GM18508 (cell line): ENCODE results near the gene FFAR4.
"Not testable (repeated sequence)": the region's sequence is repeated elsewhere in the genome, so short reads cannot be mapped to it uniquely, and the experiment has no call there.

Experiments
- ATAC-seq: cut with Tn5 transposase; IDR thresholded peaks from one replicate; pipeline ENCODE4 v1.9.1; 2021; ENCODE audit warnings: moderate number of reproducible peaks; ENCODE audit not compliant: insufficient read depth, unreplicated experiment

Gene FFAR4

GRCh38 chr10:93566435-93567276, at the start of gene FFAR4:
TSS of gene FFAR4 (plus strand) at chr10:93566665. CDS start at chr10:93566721, 56 bp downstream.
- no peak for ATAC-seq

DNA sequence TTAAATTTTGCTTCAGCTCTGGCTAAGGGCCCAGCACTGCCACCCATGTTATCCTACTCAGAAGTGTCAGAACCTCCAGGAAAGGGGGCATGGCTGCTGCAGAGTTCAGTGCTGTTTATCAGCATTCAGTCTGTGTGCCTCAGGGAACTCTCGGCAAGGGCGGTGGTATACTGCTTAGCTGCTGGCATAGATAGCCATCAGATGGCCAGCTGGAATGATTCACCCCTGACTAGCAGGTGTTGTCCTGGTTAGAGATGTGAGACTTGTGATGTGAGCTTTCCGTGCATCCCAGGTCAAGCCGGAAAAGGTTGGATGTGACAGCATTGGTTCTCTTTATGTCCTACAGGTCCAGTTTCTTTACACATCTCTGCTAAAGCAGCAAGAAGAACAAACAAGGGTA, 47.9 kb upstream of the FFAR4 start:
- ATAC-seq: no peak

DNA sequence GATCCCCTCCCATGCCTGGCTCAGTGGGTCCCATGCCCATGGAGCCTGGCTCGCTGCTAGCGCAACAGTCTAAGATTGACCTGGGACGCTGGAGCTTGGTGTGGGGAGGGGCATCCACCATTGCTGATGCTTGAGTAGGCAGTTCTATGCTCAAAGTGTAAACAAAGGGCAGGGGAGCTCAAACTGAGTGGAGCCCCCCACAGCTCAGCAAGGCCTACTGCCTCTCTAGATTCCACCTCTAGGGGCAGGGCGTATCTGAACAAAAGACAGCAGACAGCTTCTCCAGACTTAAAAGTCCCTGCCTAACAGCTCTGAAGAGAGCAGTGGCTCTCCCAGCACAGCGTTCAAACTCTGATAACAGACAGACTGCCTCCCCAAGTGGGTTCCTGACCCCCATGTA, 31.2 kb upstream of the FFAR4 start:
- ATAC-seq: no peak

DNA sequence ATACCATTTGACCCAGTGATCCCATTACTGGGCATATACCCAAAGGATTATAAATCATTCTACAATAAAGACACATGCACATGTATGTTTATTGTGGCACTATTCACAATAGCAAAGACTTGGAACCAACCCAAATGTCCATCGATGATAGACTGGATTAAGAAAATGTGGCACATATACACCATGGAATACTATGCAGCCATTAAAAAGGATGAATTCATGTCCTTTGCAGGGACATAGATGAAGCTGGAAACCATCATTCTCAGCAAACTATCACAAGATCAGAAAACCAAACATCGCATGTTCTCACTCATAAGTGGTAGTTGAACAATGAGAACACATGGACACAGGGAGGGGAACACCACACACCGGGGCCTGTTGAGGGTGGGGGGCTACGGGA, 25.6 kb upstream of the FFAR4 start:
- ATAC-seq: not testable (repeated sequence)

DNA sequence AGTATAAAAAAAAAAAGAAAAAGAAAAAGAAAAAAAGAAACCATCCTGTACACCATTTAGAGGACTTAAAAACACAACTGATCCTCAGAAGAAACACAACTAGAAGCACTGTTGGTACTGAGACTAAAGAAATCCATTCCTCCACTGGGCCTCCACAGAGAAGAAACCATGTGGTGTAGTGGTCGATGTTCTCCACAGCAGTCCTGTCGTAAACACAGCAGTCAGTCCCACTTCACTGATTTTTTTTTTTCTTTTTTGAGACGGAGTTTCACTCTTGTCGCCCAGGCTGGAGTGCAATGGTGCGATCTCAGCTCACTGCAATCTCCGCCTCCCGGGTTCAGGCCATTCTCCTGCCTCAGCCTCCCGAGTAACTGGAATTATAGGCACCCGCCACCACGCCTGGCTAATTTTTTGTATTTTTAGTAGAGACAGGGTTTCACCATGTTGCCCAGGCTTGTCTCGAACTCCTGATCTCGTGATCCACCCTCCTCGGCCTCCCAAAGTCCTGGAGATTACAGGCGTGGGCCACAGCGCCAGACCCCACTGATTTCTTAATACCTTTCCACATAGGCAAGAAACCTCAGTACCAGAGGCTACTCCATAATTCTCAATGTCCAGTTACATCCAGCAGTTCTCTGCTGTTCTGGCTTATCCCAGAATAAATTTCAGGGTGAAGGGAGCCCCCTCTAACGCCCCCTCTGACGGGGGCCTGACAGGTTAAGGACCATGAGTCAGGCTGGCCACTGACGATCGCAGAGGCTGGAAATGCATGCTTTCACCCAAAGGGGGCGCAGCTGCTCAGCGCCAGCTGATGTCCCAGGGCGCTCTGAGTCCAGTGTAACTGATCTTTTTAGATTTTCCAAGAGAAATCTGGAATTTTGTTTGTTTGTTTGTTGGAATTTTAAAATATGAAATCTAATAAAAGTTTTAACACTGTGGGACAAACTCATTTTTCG, 24.8 kb upstream of the FFAR4 start:
- ATAC-seq: no peak

- ATAC-seq: no peak
Measured at GRCh38 chr10:93542358-93542791, 24.1 kb upstream of the FFAR4 start.

- not testable (repeated sequence) for ATAC-seq
Measured at GRCh38 chr10:93546995-93547394, 19.5 kb upstream of the FFAR4 start.

DNA sequence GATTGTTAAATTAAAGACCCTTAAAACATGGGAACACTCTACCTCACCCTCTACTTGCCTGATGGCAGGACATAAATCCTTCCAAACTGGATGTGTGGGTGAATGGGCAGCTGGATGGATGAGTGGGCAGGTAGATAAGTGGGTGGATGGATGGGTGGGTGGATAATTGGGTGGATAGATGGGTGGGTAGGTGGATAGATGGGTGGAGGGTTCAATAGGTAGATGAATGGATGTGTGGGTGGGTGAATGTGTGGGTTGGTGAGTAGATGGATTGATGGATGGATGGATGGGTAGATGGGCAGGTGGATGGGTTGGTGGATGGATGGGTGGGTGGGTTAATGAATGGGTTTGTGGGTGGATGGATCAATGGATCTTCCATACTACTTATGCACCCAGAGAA, 18.9 kb upstream of the FFAR4 start:
- ATAC-seq: no peak

DNA sequence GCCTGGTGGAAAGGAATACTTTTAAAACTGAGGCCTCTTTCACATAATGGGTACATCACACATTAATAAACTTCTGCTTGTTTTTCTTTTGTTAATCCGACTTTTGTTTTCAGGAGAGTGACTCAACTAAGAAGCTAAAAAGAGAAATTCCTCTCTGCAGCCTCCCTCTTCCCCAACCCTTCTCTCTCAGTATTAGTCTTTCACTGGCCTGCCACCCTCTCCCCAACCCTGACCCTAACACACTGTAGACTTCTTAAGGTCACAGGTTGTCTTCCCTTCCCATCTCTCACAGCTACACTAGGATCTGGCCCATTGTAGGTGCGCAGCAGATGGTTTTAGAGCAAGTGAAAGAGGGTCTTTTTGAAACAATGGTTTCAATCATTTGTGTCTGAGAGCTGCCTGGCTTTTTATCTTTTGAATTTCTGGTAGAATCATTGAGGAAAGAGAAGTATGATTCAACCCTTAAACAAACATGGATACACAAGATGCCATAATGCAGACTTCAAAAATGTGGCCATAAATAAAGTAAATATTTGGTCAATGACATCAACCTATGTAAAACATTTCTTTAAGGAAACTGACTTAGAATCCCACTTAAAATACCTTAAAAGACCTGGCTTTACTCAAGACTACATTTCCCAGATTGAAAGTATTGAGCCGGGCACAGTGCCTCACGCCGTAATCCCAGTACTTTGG, 17.9 kb upstream of the FFAR4 start:
- no peak for ATAC-seq

DNA sequence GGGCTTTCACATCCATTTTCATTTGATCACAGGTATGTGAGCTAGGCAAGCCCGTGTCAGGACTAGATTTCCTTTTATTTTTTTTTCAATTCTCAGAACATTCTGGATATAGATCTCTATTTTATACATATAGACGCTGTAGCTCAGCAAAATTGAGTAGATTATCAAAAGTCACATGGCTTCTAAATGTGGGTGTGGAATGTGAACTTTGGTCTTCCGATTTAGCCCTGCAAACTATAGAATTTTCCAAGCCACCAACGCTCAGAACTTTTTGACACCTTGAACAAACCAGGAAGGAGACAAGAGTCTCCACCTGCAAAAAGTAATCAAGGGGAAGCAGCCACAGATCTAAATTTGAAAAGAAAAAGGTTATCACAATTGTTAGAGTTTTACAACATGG, 15.9 kb upstream of the FFAR4 start:
- no peak for ATAC-seq

- no peak for ATAC-seq
Measured at GRCh38 chr10:93552780-93553179, 13.7 kb upstream of the FFAR4 start.

DNA sequence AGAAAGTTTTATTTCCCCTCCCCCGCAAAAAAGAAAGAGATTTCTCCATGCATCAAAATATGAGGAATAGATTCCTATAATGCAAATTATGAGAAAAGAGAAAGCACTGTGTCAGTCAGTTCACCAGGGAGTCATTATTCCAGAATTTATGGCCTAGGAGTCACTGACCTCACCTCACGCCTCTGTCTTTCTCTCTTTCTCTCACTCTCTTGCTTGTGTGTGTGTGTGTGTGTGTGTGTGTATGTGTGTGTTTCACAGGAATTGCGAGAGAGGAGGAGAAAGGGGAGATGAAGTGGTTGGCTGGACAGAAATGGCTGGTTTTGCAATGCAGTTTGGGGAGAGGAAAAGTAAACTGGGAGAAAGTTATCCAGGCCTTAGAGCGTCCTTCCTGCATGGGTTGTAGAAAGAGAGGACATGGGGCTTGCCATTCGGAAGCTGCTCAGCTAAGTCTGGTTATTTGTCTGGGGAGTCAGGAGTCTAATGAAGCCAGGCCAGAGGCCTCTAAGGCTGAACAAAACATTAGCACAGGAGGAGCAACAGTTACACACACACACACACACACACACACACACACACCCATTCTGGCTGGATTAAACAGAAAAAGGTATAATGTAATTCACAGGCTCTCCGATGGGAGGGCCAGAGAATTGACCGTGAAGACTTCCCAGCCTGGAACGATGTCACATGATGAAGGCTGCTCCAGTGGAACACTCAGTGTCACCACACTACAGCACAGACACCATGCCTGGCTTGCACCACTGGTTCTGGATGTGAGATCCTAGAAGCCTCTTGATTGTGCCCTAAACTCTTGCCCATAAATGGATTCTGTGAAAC, 12.8 kb upstream of the FFAR4 start:
- ATAC-seq: no peak

- no peak for ATAC-seq
Measured at GRCh38 chr10:93554316-93554663, 12.2 kb upstream of the FFAR4 start.

GRCh38 chr10:93554760-93555432, 11.6 kb upstream of the FFAR4 start:
- no peak for ATAC-seq

- ATAC-seq: no peak
Measured at GRCh38 chr10:93559490-93559889, 7.0 kb upstream of the FFAR4 start.

DNA sequence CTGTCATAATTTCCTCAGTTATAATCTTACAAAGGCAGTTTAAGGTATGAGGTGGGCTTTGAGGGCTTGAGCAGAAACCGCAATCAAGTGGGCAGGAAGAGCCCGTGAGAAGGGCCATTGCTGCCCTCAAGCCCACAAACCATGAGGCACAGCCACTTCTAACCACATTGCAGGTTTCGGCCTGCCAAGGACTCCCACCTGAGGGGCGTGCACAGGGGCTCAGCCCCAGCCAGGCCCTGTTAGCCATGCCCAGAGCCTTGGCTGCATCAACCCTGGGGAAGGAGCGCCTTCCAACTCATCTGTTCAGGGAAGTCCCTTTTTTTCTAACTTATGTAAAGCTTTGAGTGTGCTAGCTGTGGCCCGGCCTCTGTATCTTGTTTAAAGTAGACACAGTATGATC, 5.9 kb upstream of the FFAR4 start:
- no peak for ATAC-seq

- ATAC-seq: no peak
Measured at GRCh38 chr10:93565446-93565845, 1.0 kb upstream of the FFAR4 start.

DNA sequence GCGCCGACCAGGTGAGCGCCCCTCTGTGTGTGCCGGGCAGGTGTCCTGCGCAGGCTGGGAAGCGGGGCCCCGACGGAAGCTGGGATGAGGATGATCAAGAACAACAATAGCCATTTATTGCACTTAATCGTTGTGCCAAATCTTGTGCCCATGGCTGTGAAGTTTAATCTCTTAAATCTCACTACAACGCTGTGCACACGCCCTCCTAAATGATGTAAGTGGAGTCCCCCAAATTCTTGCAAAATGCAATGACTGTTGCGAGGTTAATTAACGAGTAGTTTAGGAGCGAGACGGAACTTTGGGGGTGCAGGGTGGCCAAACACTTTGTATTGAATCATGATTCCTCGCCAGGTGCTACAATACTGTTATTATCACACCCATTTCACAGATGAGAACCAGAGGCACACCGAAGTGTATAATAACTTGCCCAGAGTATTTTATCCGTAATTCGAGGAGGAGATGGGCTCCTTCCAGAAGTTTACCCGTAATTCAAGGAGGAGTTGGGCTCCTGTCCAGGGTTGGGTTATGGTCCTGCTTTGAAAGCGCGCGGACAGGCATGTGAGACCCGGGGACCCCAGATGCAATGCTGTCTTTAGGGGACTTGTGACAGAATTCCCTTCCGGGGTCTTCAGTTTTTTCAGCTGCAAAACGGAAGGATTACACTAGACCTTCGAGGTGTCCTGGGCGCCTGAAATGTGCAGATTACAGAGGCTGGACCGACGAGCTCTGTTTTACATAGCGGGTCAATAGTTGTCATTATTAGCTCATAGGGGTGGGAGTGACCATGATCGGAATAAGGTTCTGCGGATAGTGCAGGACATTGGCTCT, 1.0 kb downstream of the FFAR4 start:
- ATAC-seq: no peak

DNA sequence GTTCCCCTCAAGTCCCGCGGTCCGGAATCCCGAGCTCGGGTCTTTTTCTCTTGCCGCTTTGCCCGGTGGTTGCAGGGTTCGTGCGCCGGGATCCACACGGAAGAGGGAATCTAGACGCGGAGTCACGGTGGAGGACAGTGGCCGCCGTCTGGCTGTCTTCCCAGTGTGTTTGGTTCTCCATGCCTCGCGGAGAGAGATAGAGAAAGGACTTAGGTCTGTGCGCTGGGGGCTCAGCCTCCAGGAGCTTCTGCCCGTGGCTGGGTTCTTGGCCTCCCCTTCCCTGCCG, 1.6 kb downstream of the FFAR4 start:
- ATAC-seq: no peak
